ENCODE measurements around the gene KDELR3.

DNA sequence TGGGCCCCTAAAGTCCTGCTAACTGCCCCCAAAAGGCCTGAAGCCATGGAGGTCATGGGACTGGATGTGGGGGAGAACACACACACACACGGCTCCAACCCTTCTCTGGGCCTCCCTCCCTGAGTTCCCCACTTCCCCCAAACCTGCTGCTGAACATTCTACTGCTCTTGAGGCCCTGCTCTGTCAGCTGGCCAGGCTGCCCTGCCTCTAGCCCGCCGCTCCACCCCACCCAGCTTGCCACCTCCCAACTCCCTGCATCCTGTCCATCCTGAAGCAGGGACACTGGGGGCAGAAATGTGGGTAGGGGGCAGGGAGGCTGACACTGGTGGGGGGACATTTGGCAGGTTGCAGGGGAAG lies 13.9 kb upstream of the KDELR3 start:
- TF ChIP-seq, protein P1, sequence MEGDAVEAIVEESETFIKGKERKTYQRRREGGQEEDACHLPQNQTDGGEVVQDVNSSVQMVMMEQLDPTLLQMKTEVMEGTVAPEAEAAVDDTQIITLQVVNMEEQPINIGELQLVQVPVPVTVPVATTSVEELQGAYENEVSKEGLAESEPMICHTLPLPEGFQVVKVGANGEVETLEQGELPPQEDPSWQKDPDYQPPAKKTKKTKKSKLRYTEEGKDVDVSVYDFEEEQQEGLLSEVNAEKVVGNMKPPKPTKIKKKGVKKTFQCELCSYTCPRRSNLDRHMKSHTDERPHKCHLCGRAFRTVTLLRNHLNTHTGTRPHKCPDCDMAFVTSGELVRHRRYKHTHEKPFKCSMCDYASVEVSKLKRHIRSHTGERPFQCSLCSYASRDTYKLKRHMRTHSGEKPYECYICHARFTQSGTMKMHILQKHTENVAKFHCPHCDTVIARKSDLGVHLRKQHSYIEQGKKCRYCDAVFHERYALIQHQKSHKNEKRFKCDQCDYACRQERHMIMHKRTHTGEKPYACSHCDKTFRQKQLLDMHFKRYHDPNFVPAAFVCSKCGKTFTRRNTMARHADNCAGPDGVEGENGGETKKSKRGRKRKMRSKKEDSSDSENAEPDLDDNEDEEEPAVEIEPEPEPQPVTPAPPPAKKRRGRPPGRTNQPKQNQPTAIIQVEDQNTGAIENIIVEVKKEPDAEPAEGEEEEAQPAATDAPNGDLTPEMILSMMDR (IDR thresholded peaks at IDR 0.05; ENCODE audit: insufficient read depth, low read depth, low read length): no peak
- TF ChIP-seq EZH2 (IDR thresholded peaks at IDR 0.05; ENCODE audit: insufficient read depth, low read length): no peak

All from astrocyte (in vitro differentiated cells and primary cell).